Ascending aorta (tissue), 2 donors: ENCODE measurements around the gene U2AF2. TPM values are rescaled to one million over a fixed set of nuclear protein-coding genes. Genes with fewer than 3 reads are reported as not detected.

ENCODE experiments used
- DNase-seq, 2 donors: peaks; one replicate each; pipeline ENCODE4 v3.0.0-alpha.2; 2019; ENCODE audit warnings: low spot score in 2 of 2
- H3K27ac ChIP-seq, 2 donors: fragments of 200-600 bp; sonication (generic); one replicate each; pipeline ENCODE4 v1.5.1; 2016 to 2017; ENCODE audit warnings: mild to moderate bottlenecking in 1 of 2
- H3K27me3 ChIP-seq: fragments of 200-600 bp; sonication (generic); one replicate; pipeline ENCODE4 v1.5.1; 2017
- H3K36me3 ChIP-seq, 2 donors: fragments of 200-600 bp; sonication (generic); one replicate each; pipeline ENCODE4 v1.5.1; 2016
- H3K4me1 ChIP-seq, 2 donors: fragments of 200-600 bp; sonication (generic); one replicate each; pipeline ENCODE4 v1.5.1; 2016 to 2017; ENCODE audit warnings: mild to moderate bottlenecking in 1 of 2
- H3K4me3 ChIP-seq, 2 donors: fragments of 200-600 bp; sonication (generic); one replicate each; pipeline ENCODE4 v1.5.1; 2016 to 2017; ENCODE audit warnings: mild to moderate bottlenecking in 1 of 2
- H3K9me3 ChIP-seq, 2 donors: fragments of 200-600 bp; sonication (generic); one replicate each; pipeline ENCODE4 v1.5.1; 2016
- CTCF ChIP-seq, 3 experiments: fragments of 200-600 bp in 2 of 3; fragments of 450-650 bp in 1 of 3; sonication (generic) in 2 of 3; IDR thresholded peaks; one replicate each; pipeline ENCODE4 v1.5.1; 2016 to 2019; ENCODE audit warnings: antibody characterized with exemption in 3 of 3, mild to moderate bottlenecking in 1 of 3, moderate library complexity in 1 of 3
- intact Hi-C: fragments of 100-400 bp; cut with DNase I; formaldehyde crosslinking; loops from one replicate; pipeline ENCODE4 v1.15.1; 2023
- total RNA-seq: library from RNA; depleted of rRNA; stranded (reverse); fragments of >200 nt; gene quantifications from one replicate; pipeline ENCODE4 v1.1.0, GENCODE V29; 2016

The U2AF2 gene
- total RNA-seq, 1 donor from 2014 or later: 221 TPM

- H3K36me3 ChIP-seq: peaks cover under 1 to 12% of the 10 kb centered on the region in 2 donors
- no peak for DNase-seq
- intact Hi-C loops: no loop called here
- no peak for TF ChIP-seq CTCF (IDR thresholded peaks at IDR 0.05)
- H3K27ac ChIP-seq: no peak overlapping the region
- H3K4me1 ChIP-seq: peaks cover 0 to 5% of the 10 kb centered on the region in 2 donors
- H3K27me3 ChIP-seq: no peaks in the 10 kb centered on the region
- no peaks in the 10 kb centered on the region for H3K9me3 ChIP-seq
- no peak overlapping the region for H3K4me3 ChIP-seq
Measured at GRCh38 chr19:55626350-55626749, 28.5 kb upstream of the U2AF2 start.

DNA sequence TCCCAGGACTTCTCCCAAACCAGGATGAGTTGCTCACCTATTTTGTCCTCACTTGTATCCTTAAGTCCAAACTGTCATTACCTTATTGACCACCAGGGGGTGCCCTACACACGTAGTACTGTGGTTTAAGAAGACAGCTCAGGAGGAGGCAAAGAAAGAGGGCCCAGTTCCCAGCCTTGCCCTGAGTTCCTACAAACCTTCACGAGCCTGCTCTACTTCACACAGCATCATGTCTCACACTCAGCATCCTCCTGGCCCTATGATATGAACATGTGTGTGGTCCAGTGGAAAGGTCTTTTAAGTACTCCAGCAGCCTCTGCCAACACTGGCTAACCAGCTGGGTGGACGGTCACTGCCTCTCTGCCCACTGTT is 22.4 kb upstream of the U2AF2 start:
- peak overlapping the region in 1 of 2 donors; percentile 44 for H3K27ac ChIP-seq
- DNase-seq: peak; percentile 59 to 98
- peak; percentile 82 to 90 (median 83) for TF ChIP-seq CTCF (IDR thresholded peaks at IDR 0.05)
- H3K27me3 ChIP-seq: no peaks in the 10 kb centered on the region
- H3K4me1 ChIP-seq: peaks cover 11 to 19% of the 10 kb centered on the region in 2 donors
- no peak overlapping the region for H3K4me3 ChIP-seq
- intact Hi-C loops: loop anchor here (1.0 to 2.0 kb wide), 2 partner anchors 21 to 116 kb away; no protein-coding TSS in a partner anchor
- H3K36me3 ChIP-seq: no peaks in the 10 kb centered on the region
- no peaks in the 10 kb centered on the region for H3K9me3 ChIP-seq

GRCh38 chr19:55633861-55634260 is 21.0 kb upstream of the U2AF2 start:
- DNase-seq: no peak
- no peaks in the 10 kb centered on the region for H3K27me3 ChIP-seq
- intact Hi-C loops: loop anchor here (2.0 kb wide), 2 partner anchors 53 to 117 kb away; partner anchors contain the start of gene ZNF579
- no peak for TF ChIP-seq CTCF (IDR thresholded peaks at IDR 0.05)
- H3K4me1 ChIP-seq: peaks cover 11 to 29% of the 10 kb centered on the region in 2 donors
- no peaks in the 10 kb centered on the region for H3K36me3 ChIP-seq
- no peaks in the 10 kb centered on the region for H3K9me3 ChIP-seq
- peak overlapping the region in 1 of 2 donors; percentile 92 for H3K4me3 ChIP-seq
- H3K27ac ChIP-seq: peak overlapping the region; percentile 98 to 100

DNA sequence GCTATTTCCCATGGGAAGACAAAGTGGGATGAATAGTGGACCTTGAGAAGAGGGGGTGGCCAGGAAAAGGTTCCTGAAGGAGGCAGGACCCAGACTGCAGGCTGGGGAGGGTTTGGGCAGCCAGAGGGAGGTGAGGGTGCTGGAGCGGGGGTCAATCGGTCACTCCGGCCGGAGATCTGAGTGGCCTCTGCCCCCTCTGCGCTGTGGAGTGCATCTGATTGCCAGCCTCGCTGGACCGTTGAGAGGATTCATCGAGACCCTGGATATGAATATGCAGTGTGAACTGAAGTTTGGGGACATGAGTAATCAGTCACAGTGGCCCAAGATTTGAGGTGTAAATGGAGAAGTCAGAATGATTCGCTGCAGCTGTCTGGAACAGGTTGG is 19.5 kb upstream of the U2AF2 start:
- DNase-seq: no peak
- no peak for TF ChIP-seq CTCF (IDR thresholded peaks at IDR 0.05)
- no peaks in the 10 kb centered on the region for H3K36me3 ChIP-seq
- H3K4me3 ChIP-seq: peak overlapping the region; percentile 90 to 92
- intact Hi-C loops: loop anchor here (2.0 kb wide), 1 partner anchor 55 kb away; the partner anchor contains the start of gene ZNF579
- peaks cover 18 to 39% of the 10 kb centered on the region in 2 donors for H3K4me1 ChIP-seq
- H3K27ac ChIP-seq: peak overlapping the region; percentile 98 to 100
- no peaks in the 10 kb centered on the region for H3K27me3 ChIP-seq
- no peaks in the 10 kb centered on the region for H3K9me3 ChIP-seq

- intact Hi-C loops: loop anchor here (2.0 kb wide), 1 partner anchor 55 kb away; the partner anchor contains the start of gene ZNF579
- H3K27me3 ChIP-seq: no peaks in the 10 kb centered on the region
- peaks cover 21 to 39% of the 10 kb centered on the region in 2 donors for H3K4me1 ChIP-seq
- H3K36me3 ChIP-seq: no peaks in the 10 kb centered on the region
- DNase-seq: no peak
- H3K27ac ChIP-seq: peak overlapping the region; percentile 98 to 100
- no peaks in the 10 kb centered on the region for H3K9me3 ChIP-seq
- TF ChIP-seq CTCF (IDR thresholded peaks at IDR 0.05): no peak
- H3K4me3 ChIP-seq: peak overlapping the region; percentile 90 to 92
Measured at GRCh38 chr19:55635856-55636440, 18.9 kb upstream of the U2AF2 start.
